SU-DHL-6 (cell line): Measurements from ENCODE around the gene CLUH.

Source experiments
- CTCF ChIP-seq: fragments of 200-600 bp; sonication (generic); IDR thresholded peaks from one replicate; pipeline ENCODE4 v1.5.1; 2017; ENCODE audit warnings: antibody characterized with exemption, mild to moderate bottlenecking, low read length, moderate library complexity; ENCODE audit not compliant: insufficient read depth, poor library complexity, severe bottlenecking
- EZH2phosphoT487 ChIP-seq: fragments of 200-600 bp; sonication (generic), shearing (Covaris generic); conservative IDR thresholded peaks from 2 replicates; pipeline ENCODE4 v1.6.1; 2018; ENCODE audit warnings: mild to moderate bottlenecking, antibody characterized with exemption, low read length, moderate library complexity, mixed read lengths

- no peak for TF ChIP-seq EZH2phosphoT487
- TF ChIP-seq CTCF, result no peak
These were observed 6.7 kb downstream of the CLUH start for GRCh38 chr17:2704890-2705248.
